Occipital lobe (tissue), 2 donors: ENCODE data around the gene SPATA3. TPM values are rescaled to one million over a fixed set of nuclear protein-coding genes. Genes with fewer than 3 reads are reported as not detected.

Experiments used
- DNase-seq: peaks from one replicate; lab custom pipeline; 2025; lab: John Stamatoyannopoulos, UW
- total RNA-seq: library from RNA; depleted of rRNA; stranded (reverse); fragments of >200 nt; gene quantifications from one replicate; pipeline ENCODE4 v1.2.3, GENCODE V29; 2014

Gene SPATA3
- total RNA-seq, 1 donor from 2014 or later: not detected

- DNase-seq: no peak
Observed at GRCh38 chr2:231049286-231050017, 53.5 kb downstream of the SPATA3 start.

GRCh38 chr2:231050018-231050901 lies 54.3 kb downstream of the SPATA3 start:
- no peak for DNase-seq

GRCh38 chr2:231051116-231051515 lies 55.2 kb downstream of the SPATA3 start:
- no peak for DNase-seq

- peak; percentile 85 for DNase-seq
Observed at GRCh38 chr2:231052494-231053451, 56.9 kb downstream of the SPATA3 start.

- no peak for DNase-seq
Observed at GRCh38 chr2:231053846-231054245, 57.9 kb downstream of the SPATA3 start.

GRCh38 chr2:231056453-231057416 lies 60.8 kb downstream of the SPATA3 start, which contains the start of gene PSMD1:
Gene PSMD1, plus strand, starts transcription at chr2:231056867. Its CDS starts 159 bp downstream, at chr2:231057026.
- DNase-seq: peak; percentile 91

GRCh38 chr2:231057590-231057989 lies 61.7 kb downstream of the SPATA3 start:
- no peak for DNase-seq

Other genes with a start within 250 kb of the SPATA3 start
- gene ITM2C, start 131.2 kb upstream of the SPATA3 start, total RNA-seq: 112 TPM
- gene GPR55, start 70.9 kb upstream of the SPATA3 start, total RNA-seq: not detected
- 32.4 TPM for gene C2orf72, start 41.4 kb downstream of the SPATA3 start, total RNA-seq
- gene PSMD1, start 60.7 kb downstream of the SPATA3 start, total RNA-seq: 111 TPM
- 0.62 TPM for gene HTR2B, start 128.9 kb downstream of the SPATA3 start, total RNA-seq
- gene ARMC9, start 202.5 kb downstream of the SPATA3 start, total RNA-seq: 16.1 TPM